ENCODE measurements around the gene ZFP91. TPM values are rescaled to one million over a fixed set of nuclear protein-coding genes. Genes with fewer than 3 reads are reported as not detected.

Gene ZFP91
- total and polyA plus RNA-seq, 9 of the 15 experiments (the other 6 are each of a cell fraction or from before 2014, with no cell fraction given): 17.6 to 58.3 (median 34.0) TPM

GRCh38 chr11:58579192-58580129 lies 598 bp downstream of the ZFP91 start (continued):
- TF ChIP-seq IRF1 (CRISPR knock-in tag; IDR thresholded peaks at IDR 0.05; ENCODE audit: borderline replicate concordance): peak; percentile 57; the same call in 1 of the 2 replicates
- TF ChIP-seq, protein P1, sequence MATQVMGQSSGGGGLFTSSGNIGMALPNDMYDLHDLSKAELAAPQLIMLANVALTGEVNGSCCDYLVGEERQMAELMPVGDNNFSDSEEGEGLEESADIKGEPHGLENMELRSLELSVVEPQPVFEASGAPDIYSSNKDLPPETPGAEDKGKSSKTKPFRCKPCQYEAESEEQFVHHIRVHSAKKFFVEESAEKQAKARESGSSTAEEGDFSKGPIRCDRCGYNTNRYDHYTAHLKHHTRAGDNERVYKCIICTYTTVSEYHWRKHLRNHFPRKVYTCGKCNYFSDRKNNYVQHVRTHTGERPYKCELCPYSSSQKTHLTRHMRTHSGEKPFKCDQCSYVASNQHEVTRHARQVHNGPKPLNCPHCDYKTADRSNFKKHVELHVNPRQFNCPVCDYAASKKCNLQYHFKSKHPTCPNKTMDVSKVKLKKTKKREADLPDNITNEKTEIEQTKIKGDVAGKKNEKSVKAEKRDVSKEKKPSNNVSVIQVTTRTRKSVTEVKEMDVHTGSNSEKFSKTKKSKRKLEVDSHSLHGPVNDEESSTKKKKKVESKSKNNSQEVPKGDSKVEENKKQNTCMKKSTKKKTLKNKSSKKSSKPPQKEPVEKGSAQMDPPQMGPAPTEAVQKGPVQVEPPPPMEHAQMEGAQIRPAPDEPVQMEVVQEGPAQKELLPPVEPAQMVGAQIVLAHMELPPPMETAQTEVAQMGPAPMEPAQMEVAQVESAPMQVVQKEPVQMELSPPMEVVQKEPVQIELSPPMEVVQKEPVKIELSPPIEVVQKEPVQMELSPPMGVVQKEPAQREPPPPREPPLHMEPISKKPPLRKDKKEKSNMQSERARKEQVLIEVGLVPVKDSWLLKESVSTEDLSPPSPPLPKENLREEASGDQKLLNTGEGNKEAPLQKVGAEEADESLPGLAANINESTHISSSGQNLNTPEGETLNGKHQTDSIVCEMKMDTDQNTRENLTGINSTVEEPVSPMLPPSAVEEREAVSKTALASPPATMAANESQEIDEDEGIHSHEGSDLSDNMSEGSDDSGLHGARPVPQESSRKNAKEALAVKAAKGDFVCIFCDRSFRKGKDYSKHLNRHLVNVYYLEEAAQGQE (IDR thresholded peaks at IDR 0.05; ENCODE audit: borderline replicate concordance): peak; percentile 78
- TF ChIP-seq, protein P1 (CRISPR knock-in tag; IDR thresholded peaks at IDR 0.05; ENCODE audit: low read depth): no peak; the same call in 1 of the 2 replicates
- no peak for TF ChIP-seq ZBTB34 (CRISPR knock-in tag; IDR thresholded peaks at IDR 0.05)
- TF ChIP-seq, protein P2, sequence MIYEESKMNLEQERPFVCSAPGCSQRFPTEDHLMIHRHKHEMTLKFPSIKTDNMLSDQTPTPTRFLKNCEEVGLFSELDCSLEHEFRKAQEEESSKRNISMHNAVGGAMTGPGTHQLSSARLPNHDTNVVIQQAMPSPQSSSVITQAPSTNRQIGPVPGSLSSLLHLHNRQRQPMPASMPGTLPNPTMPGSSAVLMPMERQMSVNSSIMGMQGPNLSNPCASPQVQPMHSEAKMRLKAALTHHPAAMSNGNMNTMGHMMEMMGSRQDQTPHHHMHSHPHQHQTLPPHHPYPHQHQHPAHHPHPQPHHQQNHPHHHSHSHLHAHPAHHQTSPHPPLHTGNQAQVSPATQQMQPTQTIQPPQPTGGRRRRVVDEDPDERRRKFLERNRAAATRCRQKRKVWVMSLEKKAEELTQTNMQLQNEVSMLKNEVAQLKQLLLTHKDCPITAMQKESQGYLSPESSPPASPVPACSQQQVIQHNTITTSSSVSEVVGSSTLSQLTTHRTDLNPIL (CRISPR knock-in tag; IDR thresholded peaks at IDR 0.05): no peak
- TF ChIP-seq RUNX1 (IDR thresholded peaks at IDR 0.05; ENCODE audit: low read depth): no peak
- TF ChIP-seq ZC3H4 (CRISPR knock-in tag; IDR thresholded peaks at IDR 0.05; ENCODE audit: borderline replicate concordance): no peak; the same call in 1 of the 2 replicates
- TF ChIP-seq ZNF197 (CRISPR knock-in tag; IDR thresholded peaks at IDR 0.05; ENCODE audit: low read depth): no peak; the same call in 1 of the 2 replicates
- TF ChIP-seq GTF3C2 (IDR thresholded peaks at IDR 0.05; ENCODE audit: borderline replicate concordance, extremely low read depth, insufficient read length): no peak
- TF ChIP-seq PURB (CRISPR knock-in tag; IDR thresholded peaks at IDR 0.05; ENCODE audit: low read depth): no peak

Data from K562 (cell line).